ENCODE results near the gene NCOA5.
A peak's percentile ranks its signal among the peaks of the same experiment; 100 is the strongest.

NCOA5 gene

DNA sequence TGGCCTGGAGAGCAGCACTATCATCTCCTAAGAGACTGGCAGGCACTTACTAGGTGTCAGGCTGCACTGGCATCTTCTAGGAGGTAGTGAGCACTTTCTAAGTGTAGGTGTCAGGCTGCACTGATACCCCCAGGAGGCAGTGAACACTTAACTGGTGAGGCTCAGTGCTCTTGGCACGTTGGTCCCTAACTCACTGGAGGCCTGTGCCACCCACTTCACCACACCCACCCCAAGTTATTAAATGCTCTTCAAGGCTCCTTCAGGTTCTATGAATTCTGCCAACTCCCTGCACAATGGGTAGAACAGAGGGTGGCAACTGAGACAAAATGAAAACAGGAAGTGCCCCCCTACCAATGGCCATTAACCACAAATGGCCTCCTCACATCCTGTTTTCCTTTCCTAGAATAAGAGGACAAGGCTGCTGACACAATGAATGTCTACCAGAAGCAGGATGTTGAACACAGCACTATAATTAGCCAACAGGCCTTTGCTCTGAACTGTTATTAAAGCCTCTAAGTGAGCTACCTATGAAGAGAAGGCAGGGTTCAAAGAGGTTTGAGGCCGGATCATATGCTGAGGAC lies 29.4 kb downstream of the NCOA5 start:
- no peak for DNase-seq (ENCODE audit: low spot score)

DNA sequence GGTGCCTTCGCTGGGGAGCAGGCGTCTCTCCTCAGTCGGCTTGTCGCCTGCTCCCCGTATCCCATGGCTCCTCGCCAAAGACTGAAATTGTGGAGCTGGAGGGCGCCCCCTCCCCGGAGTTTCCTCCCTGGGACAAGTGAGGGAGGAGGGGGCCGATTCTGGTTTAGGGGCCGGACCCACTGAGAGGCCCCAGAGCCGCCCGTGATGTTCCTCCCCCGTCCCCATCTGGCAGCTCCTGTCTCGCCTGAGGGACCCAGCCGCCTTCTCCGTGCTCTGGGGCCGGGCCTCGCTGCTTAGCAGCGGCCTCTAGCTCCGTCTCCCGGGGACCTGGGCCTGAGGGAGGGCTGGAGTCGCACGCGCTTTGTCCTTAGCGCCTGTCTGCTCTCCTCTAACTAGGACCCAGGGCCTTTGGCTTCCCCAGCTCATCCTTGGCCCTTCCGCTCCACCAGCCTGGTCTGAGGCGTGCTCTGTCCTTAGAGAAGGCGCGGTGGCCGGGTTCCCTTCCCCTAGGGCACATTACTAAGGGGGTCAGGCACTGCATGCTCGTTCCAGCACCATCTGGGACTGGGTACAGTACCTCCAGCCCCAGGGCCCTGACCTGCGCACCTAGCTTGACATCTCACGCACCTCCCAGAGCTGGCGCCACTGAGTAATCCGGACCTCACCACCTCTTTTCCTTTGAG lies 31.0 kb downstream of the NCOA5 start:
- no peak for DNase-seq (ENCODE audit: low spot score)

DNA sequence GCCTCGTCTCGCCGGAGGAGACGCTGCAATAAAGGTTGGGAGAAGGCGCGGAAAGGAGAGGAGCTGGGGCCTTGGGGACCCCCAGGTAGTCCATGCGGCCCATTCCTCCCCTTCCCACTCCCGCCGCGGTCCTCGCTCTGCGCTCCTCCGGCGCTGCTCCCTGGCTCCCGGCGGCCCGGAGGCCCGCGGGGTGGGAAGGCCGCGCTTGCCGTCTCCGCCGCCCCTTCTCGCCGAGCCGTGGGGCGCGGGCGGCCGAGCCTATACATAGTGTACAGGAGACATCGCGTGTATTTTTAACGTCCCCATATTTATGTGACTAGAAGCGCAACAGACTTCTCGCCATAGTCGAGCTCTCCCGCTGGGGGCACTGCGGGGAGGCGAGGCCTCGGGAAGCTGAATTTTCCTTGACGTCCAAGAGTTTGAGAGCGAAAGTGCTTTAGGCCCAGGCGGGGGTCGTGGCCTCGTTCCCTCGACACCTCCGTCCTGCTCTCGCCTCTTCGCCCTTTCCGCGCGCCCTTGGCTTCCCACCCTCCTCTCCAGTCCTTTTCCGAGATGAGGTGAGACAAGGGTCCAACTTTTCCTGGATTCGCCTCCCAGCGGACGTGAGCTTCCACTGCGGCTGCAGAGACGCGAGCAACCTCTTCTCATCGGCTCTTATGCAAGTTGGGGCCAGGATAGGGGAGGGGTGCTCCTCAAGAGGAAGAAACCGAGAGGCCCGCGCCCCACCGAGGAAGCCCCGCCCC lies 31.7 kb downstream of the NCOA5 start:
- DNase-seq (ENCODE audit: low spot score), result no peak

GRCh38 chr20:46056970-46057855 lies 32.5 kb downstream of the NCOA5 start:
- DNase-seq (ENCODE audit: low spot score), result no peak

GRCh38 chr20:46056027-46056833 lies 33.5 kb downstream of the NCOA5 start:
- no peak for DNase-seq (ENCODE audit: low spot score)

- DNase-seq (ENCODE audit: low spot score), result no peak
Observed at GRCh38 chr20:46055269-46055668, 34.5 kb downstream of the NCOA5 start.

DNA sequence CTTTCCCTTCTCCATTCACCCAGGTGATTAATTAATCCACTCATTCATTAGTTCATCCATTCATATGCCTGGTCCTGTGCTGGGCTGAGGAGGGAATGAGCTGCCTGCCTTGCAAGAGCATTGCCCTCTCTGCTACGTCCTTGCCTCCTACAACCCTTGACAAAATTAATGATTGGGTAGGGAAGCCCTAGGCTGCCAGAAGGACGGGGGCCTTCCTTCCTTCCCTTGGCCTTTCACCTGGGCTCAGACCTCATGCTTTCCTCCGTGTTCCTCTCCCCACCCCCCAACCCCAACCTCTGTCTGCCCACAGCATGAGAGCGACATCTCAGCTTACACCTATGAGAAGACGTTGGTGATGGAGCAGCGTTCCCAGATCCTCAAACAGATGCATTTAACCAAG lies 35.2 kb downstream of the NCOA5 start:
- no peak for DNase-seq (ENCODE audit: low spot score)

DNA sequence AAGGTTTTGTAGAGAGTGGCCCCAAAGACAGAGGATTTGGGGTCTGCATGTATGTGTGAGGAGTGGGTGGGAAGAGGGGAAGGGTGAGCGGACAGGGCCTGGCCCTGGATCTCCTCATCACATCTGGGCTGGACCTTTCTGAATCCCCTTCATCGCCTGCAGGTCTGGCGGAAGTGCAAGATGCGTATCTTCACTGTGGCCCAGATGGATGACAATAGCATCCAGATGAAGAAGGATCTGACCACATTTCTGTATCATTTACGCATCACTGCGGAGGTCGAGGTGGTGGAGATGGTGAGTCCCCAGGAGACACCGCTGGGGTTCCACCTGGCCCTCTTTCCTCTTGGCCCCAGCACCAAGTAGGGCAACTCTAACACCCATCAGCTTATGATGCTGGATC lies 36.3 kb downstream of the NCOA5 start:
- DNase-seq (ENCODE audit: low spot score), result no peak

GRCh38 chr20:46051556-46052308 lies 38.0 kb downstream of the NCOA5 start:
- no peak for DNase-seq (ENCODE audit: low spot score)

DNA sequence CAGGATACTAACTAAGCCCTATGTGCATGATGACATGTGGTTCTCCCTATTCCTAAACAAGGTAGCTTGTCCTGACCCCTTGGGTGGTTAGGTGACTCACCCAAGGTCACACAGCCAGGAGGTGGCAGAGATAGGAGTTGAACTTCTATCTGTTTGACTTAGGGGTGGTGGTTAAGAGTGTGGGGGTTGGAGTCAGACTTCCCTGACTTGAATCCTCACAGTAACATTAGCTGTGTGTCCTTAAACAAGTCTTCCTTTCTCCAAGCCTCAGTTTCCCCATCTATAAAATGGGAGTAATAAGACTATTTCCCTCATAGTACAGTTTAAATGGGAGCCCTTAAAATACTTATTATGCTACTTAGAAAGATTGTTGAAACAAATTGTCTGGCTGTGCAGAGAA lies 38.9 kb downstream of the NCOA5 start:
- no peak for DNase-seq (ENCODE audit: low spot score)

- DNase-seq (ENCODE audit: low spot score), result no peak
Observed at GRCh38 chr20:46050444-46050843, 39.3 kb downstream of the NCOA5 start.

DNA sequence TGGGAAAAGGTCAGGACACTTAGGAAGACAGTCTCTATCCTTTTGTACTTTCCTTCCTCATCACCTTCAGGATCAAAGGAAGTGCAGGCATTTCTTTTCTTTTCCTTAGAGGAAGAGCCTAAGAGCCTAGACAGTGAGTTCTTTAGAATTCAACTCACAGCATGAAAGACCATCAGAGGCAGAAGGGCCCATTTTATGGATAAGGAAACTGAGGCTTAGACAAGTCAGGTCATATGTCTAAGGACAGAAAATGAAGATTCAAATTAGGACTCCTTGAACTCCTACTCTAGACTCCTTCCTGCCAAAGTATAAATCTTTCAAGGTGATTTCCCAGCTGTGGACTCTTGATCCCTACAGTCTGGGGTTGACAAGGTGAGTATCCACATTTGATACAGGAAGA lies 39.9 kb downstream of the NCOA5 start:
- DNase-seq (ENCODE audit: low spot score), result no peak

DNA sequence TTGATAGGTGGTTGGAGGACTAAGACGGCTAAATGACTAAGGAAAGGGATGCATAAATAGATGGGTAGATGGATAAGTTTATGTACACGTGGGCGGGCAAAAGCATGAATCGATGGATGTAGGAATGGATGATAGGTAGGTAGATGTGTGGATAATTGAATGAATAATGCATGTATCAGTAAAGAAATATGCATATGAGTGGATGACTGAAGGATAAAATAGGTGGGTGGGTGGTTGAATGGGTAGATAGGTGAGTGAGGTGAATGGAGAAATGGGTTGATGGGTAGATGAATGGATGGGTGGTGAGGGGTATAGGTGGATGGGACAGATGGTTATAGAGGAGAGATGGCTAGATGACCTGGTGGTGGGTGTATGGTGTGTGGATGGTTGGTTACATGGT lies 40.6 kb downstream of the NCOA5 start:
- DNase-seq (ENCODE audit: low spot score), result no peak

DNA sequence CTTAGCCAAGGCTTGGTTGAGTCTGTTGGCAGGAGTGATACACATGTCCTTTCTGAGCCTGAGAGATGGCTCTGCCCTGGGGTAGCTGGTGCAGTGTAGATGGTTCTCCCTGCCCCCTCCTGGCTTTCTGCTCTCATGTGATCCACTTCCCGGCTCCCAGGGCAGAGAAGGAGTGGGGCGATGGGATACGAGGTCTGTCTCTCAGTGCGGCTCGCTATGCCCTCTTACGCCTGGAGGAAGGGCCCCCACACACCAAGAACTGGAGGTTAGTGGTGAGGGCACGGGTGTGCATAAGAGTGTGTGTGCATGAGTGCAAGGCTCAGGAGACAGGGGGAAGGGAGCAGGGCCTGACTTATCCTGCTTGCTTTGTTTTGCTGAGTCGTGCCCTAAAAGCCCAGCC lies 41.9 kb downstream of the NCOA5 start:
- DNase-seq (ENCODE audit: low spot score), result no peak

DNA sequence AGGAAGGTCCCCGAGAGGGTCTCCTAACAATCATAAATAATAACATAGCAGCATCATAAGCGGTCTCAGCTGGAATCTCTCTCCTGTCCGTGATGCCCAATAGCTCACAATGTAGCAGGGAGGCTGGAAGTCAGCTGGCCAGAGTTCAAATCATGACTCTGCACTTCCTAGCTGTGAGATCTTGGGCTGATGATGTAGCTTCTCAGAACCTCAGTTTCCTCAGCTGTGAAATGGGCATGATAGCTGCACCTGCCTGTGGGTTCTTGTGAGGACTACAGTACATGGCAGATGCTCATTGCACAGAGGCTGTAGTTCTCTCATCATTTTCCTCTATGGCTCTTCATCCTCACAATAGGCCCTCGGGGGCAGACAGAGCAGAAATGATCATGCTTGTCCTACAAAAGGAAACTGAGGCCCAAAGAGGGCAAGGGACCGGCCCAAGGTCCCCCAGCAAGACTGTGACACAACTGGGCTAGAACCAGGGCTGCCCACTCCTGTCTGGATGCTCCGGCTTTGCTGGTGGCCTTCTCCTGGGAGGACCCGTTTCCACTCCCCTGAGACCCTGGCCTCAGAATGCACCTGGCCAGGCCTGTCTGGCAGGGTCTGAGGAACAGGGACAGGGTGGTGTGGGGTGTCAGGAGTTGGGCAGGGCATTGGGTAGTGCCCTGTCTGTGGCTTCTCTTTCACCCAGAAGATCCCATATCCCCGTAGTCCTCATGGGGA lies 43.0 kb downstream of the NCOA5 start:
- DNase-seq (ENCODE audit: low spot score), result no peak

- no peak for DNase-seq (ENCODE audit: low spot score)
Observed at GRCh38 chr20:46044896-46045295, 44.9 kb downstream of the NCOA5 start.

- no peak for DNase-seq (ENCODE audit: low spot score)
Observed at GRCh38 chr20:46043556-46043955, 46.2 kb downstream of the NCOA5 start.

DNA sequence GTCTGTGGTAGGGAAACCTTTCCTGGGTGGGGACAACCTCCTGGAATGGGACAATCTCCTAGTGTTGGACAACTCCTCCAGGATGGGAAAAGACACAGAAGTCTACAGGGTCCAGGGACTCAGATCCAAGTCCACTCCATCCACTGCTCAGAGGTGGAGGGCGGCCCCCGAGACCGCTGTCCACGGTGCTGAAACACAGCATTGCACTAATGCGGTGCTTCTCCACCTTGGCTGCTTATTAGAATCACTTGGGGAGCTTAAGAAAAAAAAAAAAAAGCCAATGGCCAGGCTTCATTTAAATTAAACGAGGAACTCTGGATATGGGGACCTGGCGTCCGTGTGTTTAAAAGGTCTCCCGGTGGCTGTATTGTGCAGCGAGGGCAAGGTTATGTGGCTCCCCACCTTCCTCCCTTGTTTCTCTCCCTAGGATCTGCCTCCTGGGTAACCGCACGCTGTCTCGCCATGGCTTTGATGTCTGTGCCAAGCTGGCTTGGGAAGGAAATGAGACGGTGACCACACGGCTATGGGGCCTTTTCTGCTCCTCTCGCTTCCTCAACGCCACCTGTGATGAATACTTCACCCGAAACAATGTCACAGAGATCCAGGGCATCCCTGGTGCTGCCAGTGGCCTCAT lies 48.7 kb downstream of the NCOA5 start:
- DNase-seq (ENCODE audit: low spot score), result peak; percentile 22

DNA sequence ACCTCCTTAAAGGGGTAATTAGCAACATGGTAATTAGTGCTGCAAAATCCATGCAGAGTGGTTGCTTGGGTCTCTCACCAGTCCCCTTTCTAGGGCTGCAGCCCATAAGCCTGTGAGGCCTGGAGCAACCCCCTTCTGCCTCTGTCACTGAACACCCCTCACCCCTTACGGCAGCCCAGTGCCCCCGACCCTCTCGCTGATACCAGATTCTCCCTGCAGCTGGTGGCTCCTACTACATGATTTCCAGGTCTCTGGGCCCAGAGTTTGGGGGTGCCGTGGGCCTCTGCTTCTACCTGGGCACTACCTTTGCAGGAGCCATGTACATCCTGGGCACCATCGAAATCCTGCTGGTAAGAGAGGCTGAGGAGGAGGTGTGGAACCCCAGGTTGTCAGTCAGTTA lies 52.7 kb downstream of the NCOA5 start:
- no peak for DNase-seq (ENCODE audit: low spot score)

DNA sequence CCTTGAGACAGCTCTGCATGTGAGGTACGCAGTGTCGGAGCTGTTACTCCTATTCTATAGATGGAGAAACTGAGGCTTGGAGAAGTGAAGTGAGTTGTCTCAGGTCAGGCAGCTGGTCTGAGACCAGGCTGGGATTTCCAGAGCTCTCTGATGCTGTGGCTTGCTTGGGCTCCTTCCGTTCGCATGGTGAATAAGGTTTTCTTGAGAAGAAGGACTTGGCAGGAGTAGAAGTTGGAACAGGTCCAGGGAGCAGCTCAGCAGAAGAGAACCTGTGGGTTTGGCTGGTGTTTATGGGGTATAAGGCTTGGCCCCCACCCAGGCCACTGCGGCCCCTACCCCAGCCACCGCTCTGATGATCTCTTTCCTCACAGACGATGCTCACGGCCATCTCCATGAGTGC lies 53.4 kb downstream of the NCOA5 start:
- DNase-seq (ENCODE audit: low spot score), result no peak

Measured in hematopoietic multipotent progenitor cell treated with erythropoietin and hydrocortisone succinate and interleukin-3 and kit ligand, for 15 days (in vitro differentiated cells).